Measurements from ENCODE around the gene PHPT1.

Gene PHPT1

DNA sequence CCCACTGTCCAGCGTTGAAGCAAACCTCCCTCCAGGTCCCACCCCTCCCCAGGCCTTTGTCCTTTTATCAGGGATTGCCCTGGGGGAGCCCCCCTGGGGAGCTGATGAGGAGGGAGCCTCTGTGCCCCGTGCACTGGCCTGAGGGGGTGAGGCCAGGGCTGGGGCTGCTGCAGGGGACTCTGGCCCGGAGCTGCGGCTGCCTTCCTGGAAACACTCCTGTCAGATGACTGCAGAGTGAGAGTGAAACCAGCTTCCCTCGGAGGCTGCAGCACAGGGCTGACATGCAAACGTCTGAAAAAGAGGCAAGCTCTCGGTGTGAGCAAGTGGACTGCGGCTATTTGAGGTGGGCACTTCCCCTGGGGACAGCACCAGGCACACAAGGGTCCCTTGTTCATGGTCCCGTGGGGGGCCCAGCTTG, 32.5 kb downstream of the PHPT1 start:
- in situ Hi-C loops (cut with HindIII; ENCODE audit: low sequenced_read_pairs) = loop anchor here (10.0 kb wide), 1 partner anchor 53 kb away; no protein-coding TSS in a partner anchor

DNA sequence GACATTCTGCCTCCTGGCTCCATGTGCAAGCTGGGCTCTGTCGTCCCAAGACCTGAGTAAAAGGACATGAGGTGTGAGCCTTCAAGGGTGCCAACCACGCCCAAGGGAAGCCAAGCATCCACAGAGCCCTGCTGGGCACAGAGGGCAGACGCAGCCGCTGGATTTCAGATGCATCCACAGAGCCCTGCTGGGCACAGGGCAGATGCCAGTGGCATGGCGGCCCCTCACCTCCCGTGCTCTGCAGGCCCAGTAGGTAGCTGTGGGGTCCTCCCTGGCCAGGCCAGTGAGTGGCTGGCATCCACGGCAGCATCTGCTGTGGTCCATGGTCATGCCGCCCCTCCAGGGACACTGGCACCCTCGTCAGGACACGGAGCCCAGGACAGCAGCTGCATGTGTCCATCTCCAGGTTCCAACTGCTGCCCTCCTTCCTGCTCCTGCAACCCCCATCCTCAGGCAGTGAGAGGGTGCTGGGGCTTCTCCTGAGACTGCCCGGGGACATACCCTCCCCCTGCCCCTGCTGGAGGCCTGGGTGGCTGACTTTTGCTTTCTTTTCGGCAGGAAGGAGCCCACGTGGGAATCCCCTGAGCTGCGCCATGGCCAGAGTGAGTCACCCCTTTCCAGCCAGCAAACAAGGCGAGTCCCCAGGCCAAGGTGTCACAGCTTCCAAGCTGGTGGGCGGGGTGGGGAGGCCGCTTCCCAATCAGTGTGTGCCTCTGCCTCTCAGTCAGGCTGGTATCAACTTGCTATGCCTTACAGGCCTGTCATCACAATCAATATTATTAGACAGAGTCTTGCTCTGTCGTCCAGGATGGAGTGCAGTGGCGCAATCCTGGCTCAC, 33.1 kb downstream of the PHPT1 start:
- in situ Hi-C loops (cut with HindIII; ENCODE audit: low sequenced_read_pairs) = loop anchor here (10.0 kb wide), 1 partner anchor 52 kb away; no protein-coding TSS in a partner anchor

DNA sequence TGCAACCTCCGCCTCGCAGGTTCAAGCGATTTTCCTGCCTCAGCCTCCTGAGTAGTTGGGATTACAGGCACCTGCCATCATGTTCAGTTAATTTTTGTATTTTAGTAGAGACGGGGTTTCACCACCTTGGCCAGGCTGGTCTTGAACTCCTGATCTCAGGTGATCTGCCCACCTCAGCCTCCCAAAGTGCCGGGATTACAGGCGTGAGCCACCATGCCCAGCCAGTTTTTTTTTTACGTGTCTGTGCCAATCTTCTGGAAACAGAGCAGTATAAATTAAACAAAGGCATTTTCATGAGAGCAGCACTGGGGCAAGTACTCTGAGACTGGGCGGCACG, 33.7 kb downstream of the PHPT1 start:
- in situ Hi-C loops (cut with HindIII; ENCODE audit: low sequenced_read_pairs) = loop anchor here (10.0 kb wide), 1 partner anchor 52 kb away; no protein-coding TSS in a partner anchor

DNA sequence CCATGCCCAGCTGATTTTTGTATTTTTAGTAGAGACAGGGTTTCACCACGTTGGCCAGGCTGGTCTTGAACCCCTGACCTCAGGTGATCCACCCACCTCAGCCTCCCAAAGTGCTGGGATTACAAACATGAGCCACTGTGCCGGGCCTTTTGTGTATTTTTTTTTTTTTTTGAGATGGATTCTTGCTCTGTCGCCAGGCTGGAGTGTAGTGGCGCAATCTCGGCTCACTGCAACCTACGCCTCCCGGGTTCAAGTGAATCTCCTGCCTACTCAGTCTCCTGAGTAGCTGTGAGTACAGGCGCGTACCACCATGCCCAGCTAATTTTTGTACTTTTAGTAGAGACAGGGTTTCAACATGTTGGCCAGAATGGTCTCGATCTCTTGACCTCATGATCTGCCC, 34.5 kb downstream of the PHPT1 start:
- in situ Hi-C loops (cut with HindIII; ENCODE audit: low sequenced_read_pairs) = loop anchor here (10.0 kb wide), 1 partner anchor 51 kb away; no protein-coding TSS in a partner anchor

DNA sequence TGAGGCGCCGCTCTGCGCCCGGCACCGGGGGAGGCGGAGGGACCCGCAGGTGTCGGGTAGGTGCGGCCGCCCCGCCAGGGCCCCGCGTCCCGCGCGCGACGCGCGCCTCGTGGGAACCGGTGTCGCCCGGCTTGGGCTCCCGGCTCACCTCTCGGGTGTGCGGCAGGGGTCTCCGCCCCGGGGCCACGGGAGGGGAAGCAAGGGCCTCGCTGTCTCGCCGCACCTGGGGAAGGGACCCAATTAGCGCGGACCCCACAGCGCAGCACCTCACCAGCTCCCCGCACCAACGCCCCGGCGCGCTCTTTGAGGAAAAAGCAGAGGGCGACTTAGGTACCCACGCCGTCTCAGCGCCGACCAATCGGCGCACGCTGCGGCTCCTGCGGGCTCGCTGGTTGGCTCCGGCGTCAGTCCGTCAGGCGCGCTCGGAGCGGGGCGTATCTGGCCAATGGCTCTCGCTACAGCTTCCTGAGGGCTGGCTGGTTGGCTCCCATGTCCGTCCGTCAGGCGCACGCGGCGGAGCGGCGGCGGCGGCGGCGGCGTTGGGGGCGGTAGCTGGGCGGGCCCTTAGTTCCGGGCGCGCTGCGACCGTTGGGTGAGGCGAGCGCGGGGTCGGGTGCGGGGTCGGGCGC, 36.9 kb downstream of the PHPT1 start, which contains the start of gene TRAF2:
Gene TRAF2 (plus strand): TSS at position 567 of the 629 bp plus-strand sequence. CDS start 12,225 bp downstream, outside the sequence.
- in situ Hi-C loops (cut with HindIII; ENCODE audit: low sequenced_read_pairs) = loop anchor here (10.0 kb wide), 1 partner anchor 49 kb away; no protein-coding TSS in a partner anchor

DNA sequence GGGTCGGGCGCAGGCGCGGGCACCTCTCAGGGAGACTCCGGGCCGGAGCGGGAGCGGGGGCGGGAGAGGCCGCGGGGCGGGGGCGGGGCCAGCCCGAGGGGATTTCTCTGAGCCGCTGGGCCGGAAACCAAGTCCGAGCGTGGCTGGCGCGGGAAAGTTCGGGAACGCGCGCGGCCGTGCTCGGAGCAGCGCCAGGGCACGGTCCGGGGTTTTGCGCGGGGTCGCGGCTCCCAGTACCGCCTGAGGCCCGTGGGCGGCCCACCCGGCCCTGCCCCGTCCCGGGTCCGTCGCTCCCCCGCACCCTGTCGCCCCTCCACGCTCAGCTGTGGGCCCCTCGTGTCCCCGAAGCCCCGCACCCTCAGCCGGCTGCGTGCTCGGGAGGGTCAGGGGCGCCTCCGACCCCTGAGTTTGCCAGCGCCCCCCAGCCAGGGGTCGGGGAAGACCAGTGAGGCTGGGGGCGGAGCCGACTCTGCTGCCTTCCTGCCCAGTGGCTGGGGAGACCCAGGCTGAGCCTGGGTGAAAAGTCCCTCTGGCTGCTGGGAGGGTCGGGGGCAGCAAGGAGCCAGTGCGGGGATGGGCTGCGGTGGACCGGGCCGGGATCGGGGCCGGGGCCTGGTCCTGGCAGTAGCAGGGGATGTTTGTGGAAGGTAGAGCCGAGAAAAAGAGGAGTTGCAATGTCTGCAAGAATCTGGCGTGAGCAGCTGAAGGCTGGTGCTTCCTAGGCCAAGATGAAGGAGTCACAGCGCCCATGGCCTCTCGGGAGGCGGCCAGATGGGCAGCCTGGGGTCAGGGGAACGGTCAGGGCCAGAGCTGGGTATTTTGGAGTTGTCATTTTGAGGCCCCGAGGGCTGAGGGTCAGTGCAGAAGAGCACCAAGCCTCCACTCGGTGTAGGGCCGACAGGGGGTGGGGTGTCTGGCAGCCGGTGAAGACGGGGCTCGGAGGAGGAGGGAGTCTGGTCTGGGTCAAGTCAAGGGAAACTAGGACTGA, 37.7 kb downstream of the PHPT1 start:
- in situ Hi-C loops (cut with HindIII; ENCODE audit: low sequenced_read_pairs) = loop anchor here (10.0 kb wide), 1 partner anchor 48 kb away; no protein-coding TSS in a partner anchor

DNA sequence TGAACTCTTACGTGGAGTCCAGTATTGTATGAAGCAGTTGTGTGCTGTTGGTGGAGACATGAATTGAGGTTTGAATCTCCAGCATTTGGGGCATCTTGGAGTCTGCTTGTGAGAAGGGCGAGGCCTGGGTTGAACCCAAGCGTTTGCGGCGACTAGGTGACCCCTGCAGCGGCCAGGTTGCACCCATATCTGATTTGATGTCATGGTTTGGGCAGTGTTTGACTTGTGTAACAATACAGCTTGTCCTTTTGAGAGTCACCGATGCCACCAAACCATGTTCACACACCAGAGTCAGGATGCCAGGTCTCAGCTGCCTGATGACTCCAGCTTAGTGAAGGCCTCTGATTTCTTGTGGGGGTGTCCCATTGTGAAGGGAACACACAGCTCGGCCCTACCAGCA, 39.2 kb downstream of the PHPT1 start:
- in situ Hi-C loops (cut with HindIII; ENCODE audit: low sequenced_read_pairs) = loop anchor here (10.0 kb wide), 1 partner anchor 46 kb away; no protein-coding TSS in a partner anchor

DNA sequence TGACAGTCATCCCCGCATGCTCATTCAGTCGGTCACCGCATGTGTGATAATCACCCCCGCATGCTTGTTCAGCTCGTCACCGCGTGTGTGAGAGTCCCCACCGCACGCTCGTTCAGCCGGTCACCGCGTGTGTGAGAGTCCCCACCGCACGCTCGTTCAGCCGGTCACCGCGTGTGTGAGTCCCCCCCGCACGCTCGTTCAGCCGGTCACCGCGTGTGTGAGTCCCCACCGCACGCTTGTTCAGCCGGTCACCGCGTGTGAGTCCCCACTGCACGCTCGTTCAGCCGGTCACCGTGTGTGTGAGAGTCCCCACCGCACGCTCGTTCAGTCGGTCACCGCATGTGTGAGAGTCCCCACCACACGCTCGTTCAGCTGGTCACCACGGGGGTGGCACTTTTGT, 40.6 kb downstream of the PHPT1 start:
- in situ Hi-C loops (cut with HindIII; ENCODE audit: low sequenced_read_pairs) = loop anchor here (10.0 kb wide), 1 partner anchor 45 kb away; no protein-coding TSS in a partner anchor

DNA sequence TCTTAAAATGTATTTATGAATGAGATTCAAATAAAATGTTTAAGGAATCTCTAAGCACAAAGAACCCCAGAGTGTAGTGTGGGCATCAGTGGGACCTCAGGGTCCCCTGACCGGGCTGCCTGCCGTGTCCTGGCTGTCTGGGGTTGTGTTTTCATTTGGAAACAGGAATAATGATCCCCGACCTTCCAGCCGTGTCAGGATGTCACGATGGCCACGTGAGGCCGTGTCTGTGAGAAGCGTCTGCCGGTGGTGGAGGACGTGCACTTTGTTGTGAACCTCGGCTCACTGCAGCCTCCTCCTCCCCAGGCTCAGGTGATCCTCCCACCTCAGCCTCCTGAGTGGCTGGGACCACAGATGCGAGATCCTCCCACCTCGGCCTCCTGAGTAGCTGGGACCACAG, 41.5 kb downstream of the PHPT1 start:
- in situ Hi-C loops (cut with HindIII; ENCODE audit: low sequenced_read_pairs) = no loop called here

DNA sequence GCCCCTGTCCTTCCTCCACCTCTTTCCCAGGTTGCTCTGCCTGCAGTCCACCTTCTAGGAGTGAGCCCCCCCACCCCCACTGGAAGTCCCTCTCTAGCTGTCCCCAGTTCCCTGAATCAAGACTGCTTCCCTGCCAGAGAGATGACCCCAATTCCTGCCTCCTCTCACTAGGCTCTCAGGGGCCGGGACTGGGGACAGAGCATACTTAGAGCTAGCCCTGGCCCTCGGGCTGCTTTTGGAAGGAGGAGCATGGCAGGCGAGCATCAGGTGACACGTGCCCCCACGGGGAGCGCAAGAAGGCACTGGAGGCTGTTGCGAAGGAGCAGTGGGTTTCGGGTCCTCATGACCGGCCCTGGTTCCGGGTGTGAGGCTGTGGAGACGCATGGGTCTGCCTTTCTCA, 46.8 kb downstream of the PHPT1 start:
- in situ Hi-C loops (cut with HindIII; ENCODE audit: low sequenced_read_pairs) = no loop called here

DNA sequence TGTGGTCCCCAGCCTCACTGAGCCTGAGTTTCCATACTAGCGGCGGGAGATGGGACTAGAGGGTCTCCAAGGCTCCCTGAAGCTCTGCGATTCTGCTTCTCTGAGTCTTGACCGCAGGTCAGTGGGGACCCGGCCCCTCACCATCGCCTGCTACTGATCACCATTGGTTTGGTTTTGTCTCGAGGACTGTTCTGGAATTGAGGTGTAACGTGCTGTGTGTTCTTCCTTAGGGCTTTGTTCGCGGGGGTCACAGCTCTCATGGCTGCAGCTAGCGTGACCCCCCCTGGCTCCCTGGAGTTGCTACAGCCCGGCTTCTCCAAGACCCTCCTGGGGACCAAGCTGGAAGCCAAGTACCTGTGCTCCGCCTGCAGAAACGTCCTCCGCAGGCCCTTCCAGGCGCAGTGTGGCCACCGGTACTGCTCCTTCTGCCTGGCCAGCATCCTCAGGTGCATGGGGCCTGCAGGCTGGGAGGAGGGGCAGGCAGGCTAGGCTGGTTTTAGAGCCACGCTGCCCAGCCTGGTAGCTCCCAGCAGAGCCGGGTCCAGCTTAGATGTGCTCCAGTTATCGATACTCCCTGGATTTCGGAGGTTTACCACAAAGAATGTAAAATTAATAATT, 49.4 kb downstream of the PHPT1 start:
- in situ Hi-C loops (cut with HindIII; ENCODE audit: low sequenced_read_pairs) = no loop called here

DNA sequence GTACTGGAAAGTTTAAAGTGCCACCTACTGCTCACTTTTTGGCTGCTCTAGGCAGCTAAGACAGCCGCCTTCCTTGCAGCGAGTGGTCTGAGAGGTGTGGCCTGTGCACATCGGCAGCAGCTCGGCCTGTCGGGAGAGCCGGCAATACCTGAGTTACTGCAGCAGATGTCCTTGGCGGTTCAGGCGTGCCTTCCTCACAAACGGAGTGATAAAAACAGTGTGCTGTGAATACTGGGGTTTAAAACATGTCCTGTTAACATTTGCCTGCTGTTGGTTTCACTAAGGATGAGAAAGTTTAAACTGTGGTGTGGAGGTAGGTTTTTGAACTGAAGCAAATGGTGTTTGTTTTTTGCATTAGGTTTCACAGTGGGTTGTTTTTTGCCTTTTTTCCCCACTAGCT, 50.0 kb downstream of the PHPT1 start:
- in situ Hi-C loops (cut with HindIII; ENCODE audit: low sequenced_read_pairs) = no loop called here

DNA sequence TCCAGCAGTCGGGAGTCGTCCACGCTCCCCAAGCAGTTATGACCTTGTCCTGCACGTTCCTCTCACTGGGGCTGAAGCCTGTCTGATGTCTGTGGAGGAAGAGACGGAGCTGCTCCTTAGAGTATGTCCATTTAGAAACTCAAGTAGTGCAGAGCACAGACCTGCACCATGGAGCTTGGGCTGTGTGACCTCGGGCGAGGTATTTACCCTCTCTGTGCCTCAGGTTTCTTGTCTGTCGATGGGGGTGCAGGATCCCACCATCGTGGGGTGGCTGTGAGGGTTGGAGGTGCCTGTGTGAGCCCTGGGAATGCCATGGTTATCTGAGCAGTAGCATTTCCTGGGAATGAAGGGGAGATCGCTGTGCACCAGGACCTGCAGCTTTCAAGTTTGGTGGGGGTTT, 51.3 kb downstream of the PHPT1 start:
- in situ Hi-C loops (cut with HindIII; ENCODE audit: low sequenced_read_pairs) = no loop called here

Data from DLD1 (cell line).